ENCODE results near the gene TOGARAM1.

- TF ChIP-seq CTCF (conservative IDR thresholded peaks at IDR 0.05; ENCODE audit: low read depth, low read length) (no peak), EZH2 (IDR thresholded peaks at IDR 0.05; ENCODE audit: low read length, unreplicated experiment) (no peak)
Measured at GRCh38 chr14:45057881-45058364, 95.9 kb downstream of the TOGARAM1 start.

Data from PC-3 (cell line).